Measurements from ENCODE around the gene EIF2S3. TPM values are rescaled to one million over a fixed set of nuclear protein-coding genes. Genes with fewer than 3 reads are reported as not detected.
A peak's percentile ranks its signal among the peaks of the same experiment; 100 is the strongest.

EIF2S3 gene
- total and polyA plus RNA-seq, 9 donors: 121 to 384 (median 256) TPM

DNA sequence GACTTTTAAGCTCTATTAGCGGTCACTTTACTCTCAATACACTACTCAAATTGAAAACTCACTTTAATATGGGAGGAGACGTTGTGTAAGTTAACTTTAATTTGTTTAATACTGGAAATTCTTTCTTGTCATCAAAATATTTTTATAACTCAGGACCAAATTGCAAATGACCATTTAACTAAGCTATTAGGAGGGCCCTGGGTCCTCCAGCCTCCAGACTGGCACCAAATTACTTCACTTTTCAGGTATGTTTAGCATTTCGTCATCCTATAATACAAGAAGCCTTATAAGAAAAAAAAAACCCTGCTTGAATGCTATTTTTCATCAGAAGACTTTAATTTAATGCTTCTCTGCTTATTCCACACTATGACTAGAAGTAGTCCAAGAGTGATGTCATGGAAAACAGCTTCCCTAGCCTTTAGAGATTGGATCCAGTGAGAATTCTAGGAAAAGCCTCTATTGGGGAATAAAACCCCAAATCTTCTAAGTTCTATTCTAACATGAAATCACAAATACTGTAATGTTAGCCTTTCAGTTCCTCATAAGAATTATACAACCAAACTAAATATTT is 34.4 kb upstream of the EIF2S3 start:
- Histone ChIP-seq H3K9me3 (no peaks in the 10 kb centered on the region), H3K36me3 (no peaks in the 10 kb centered on the region), H3K27me3 (no peaks in the 10 kb centered on the region), H3K4me1 (ENCODE audit: insufficient read depth) (peaks cover 2% of the 10 kb centered on the region), H3K27ac (no peak overlapping the region), H3K4me3 (no peak overlapping the region)
- 57 to 64% (median 57%) methylated on average over 3 of the region's 3 CpGs for WGBS, 3 donors
- DNase-seq: no peak
- no peak for TF ChIP-seq EP300 (IDR thresholded peaks at IDR 0.05)
- TF ChIP-seq, protein P1, sequence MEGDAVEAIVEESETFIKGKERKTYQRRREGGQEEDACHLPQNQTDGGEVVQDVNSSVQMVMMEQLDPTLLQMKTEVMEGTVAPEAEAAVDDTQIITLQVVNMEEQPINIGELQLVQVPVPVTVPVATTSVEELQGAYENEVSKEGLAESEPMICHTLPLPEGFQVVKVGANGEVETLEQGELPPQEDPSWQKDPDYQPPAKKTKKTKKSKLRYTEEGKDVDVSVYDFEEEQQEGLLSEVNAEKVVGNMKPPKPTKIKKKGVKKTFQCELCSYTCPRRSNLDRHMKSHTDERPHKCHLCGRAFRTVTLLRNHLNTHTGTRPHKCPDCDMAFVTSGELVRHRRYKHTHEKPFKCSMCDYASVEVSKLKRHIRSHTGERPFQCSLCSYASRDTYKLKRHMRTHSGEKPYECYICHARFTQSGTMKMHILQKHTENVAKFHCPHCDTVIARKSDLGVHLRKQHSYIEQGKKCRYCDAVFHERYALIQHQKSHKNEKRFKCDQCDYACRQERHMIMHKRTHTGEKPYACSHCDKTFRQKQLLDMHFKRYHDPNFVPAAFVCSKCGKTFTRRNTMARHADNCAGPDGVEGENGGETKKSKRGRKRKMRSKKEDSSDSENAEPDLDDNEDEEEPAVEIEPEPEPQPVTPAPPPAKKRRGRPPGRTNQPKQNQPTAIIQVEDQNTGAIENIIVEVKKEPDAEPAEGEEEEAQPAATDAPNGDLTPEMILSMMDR (IDR thresholded peaks at IDR 0.05): no peak
- intact Hi-C loops (cut with DNase I): loop anchor here in 1 of 4 donors (10.0 kb wide), 1 partner anchor 116 kb away; the partner anchor contains the start of genes APOO and CXorf58

DNA sequence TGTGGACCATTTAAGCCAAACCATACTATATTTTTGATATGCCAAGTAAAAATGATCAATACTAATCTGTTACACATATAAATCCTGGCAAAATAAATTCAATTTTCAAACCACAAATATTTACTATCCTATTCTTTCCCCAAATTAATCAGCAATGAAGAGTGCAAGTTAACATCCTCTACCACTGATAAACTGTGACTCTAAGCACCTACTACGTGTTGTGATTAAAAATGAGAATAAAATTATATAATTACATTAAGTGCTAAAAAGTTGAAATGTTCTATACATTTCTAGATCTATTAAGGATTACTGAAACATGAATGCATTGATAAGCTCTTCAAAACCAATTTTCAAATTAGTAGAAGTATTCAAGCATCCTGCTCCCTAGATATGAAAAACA is 31.2 kb upstream of the EIF2S3 start:
- Histone ChIP-seq H3K27ac (no peak overlapping the region), H3K27me3 (no peaks in the 10 kb centered on the region), H3K4me3 (peak overlapping the region; percentile 65), H3K9me3 (no peaks in the 10 kb centered on the region), H3K36me3 (no peaks in the 10 kb centered on the region), H3K4me1 (ENCODE audit: insufficient read depth) (peaks cover 2% of the 10 kb centered on the region)
- intact Hi-C loops (cut with DNase I): loop anchor here in 1 of 4 donors (10.0 kb wide), 1 partner anchor 119 kb away; the partner anchor contains the start of genes APOO and CXorf58
- DNase-seq: no peak
- 20 to 28% (median 23%) methylated on average over 1 of the region's 1 CpG for WGBS, 3 donors
- TF ChIP-seq, protein P1 (IDR thresholded peaks at IDR 0.05): no peak
- no peak for TF ChIP-seq EP300 (IDR thresholded peaks at IDR 0.05)
- no peak for TF ChIP-seq POLR2A (IDR thresholded peaks at IDR 0.05)

DNA sequence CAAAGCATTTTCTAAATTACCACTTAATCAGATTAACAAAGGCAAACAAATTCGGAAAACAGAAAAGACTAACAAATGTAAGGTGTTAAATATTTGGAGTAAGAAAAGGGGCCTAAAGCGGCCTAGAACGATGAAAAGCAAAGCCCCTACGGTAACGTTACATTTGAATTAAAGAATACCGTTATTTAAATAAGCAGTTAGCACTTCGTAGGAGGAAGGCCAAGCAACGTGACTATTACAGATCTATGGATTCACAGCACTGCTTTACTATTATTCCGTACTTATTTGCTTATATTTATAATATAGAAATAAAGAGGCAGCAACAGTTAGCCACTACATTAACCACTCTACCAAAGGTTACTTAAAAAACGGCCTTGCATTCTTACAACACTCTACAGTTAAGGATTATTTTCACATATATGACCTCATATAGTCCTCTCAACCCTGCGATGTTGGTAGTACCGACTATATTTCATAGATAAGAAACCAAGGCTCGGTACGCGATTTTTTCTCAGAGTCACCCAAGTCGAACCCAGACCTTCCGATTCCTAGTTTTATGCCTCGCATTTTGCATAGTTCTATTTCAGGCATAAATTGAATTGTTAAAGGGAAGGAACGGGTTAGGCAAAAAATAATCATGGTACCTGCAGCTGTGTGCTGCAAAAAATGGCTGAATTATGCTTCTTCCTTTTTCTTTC is 30.6 kb upstream of the EIF2S3 start:
- no peak for DNase-seq
- Histone ChIP-seq H3K4me1 (ENCODE audit: insufficient read depth) (no peaks in the 10 kb centered on the region), H3K27me3 (no peaks in the 10 kb centered on the region), H3K27ac (no peak overlapping the region), H3K36me3 (no peaks in the 10 kb centered on the region), H3K4me3 (peak overlapping the region; percentile 65), H3K9me3 (no peaks in the 10 kb centered on the region)
- intact Hi-C loops (cut with DNase I): loop anchor here in 1 of 4 donors (10.0 kb wide), 1 partner anchor 119 kb away; the partner anchor contains the start of genes APOO and CXorf58
- TF ChIP-seq, protein P1 (IDR thresholded peaks at IDR 0.05): no peak
- no peak for TF ChIP-seq POLR2A (IDR thresholded peaks at IDR 0.05)
- TF ChIP-seq EP300 (IDR thresholded peaks at IDR 0.05): no peak
- 34 to 49% (median 45%) methylated on average over 19 of the region's 19 CpGs for WGBS, 3 donors

DNA sequence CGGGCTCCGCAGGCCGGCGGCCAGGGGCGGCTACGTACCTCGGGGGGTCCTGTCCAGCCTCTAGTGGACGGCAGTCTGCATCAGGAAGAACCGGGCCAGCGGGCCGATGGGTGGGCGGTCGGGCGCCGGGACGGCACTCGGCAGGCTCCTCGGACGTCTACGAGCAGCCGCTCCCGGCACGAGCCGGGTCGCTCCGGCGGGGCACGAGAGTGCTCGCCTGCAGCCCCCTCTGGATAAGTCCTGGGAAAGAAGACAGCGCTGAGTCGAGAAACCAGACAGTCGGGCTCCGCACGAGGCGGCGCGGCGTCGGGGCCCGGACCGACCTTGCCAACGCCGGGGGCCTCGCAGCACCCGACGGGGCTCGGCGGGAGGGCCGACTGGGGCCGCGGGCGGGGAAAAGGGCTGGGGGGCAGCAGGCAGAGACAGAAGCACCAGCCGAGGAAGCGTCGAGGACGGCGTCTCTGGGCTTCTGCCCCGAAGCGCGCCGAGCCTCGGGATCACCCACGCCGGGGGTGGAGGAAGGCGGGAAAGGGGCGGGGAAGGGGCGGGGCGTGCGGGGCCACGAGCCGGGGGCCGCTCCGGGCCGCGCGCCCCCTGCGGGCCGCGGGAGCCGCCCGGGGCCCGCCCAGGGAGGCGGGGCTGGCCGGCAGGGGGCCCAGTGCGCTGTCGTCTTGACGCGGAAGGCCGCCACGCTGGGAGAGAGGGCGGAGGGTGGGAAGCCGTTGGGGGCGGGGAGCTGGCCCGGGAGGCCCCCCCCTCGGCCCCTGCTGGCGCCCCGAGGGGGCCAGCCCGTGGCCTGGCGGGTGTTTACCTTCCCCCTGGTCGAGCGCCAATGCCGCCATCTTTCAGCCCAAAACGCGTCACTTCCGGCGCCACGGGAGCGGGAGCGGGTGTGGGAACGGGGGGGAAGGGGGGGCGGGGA is 29.7 kb upstream of the EIF2S3 start:
- Histone ChIP-seq H3K27ac (peak overlapping the region; percentile 88 to 90), H3K9me3 (no peaks in the 10 kb centered on the region), H3K4me1 (ENCODE audit: insufficient read depth) (no peaks in the 10 kb centered on the region), H3K36me3 (no peaks in the 10 kb centered on the region), H3K27me3 (no peaks in the 10 kb centered on the region), H3K4me3 (peak overlapping the region; percentile 65)
- DNase-seq: peak; percentile 86 to 93 (median 92)
- TF ChIP-seq EP300 (IDR thresholded peaks at IDR 0.05): peak; percentile 28
- TF ChIP-seq POLR2A (IDR thresholded peaks at IDR 0.05): peak; percentile 76
- TF ChIP-seq, protein P1 (IDR thresholded peaks at IDR 0.05): no peak
- intact Hi-C loops (cut with DNase I): loop anchor here in 1 of 4 donors (10.0 kb wide), 1 partner anchor 120 kb away; the partner anchor contains the start of genes APOO and CXorf58
- 23 to 51% (median 41%) methylated on average over 73 to 111 of the region's 111 CpGs for WGBS, 3 donors

Data from ovary (tissue), 9 donors.